Vagina (tissue), 2 donors: ENCODE results near the gene ACTL6B. TPM values are rescaled to one million over a fixed set of nuclear protein-coding genes. Genes with fewer than 3 reads are reported as not detected.

ENCODE experiments used
- DNase-seq, 2 donors: peaks; one replicate each; pipeline ENCODE4 v3.0.0-alpha.2; 2017; ENCODE audit errors: extremely low spot score in 2 of 2
- H3K27ac ChIP-seq: fragments of 200-600 bp; sonication (generic); one replicate; pipeline ENCODE4 v1.5.1; 2019
- H3K27me3 ChIP-seq: fragments of 200-600 bp; sonication (generic); one replicate; pipeline ENCODE4 v1.5.1; 2019
- H3K36me3 ChIP-seq, 2 donors: fragments of 200-600 bp; sonication (generic); one replicate each; pipeline ENCODE4 v1.5.1; 2017 to 2019
- H3K4me1 ChIP-seq: fragments of 200-600 bp; sonication (generic); one replicate; pipeline ENCODE4 v1.5.1; 2019
- H3K4me3 ChIP-seq, 2 donors: fragments of 200-600 bp; sonication (generic); 1 replicate in 1 of 2; 2 replicates in 1 of 2; pipeline ENCODE4 v1.5.1; 2016 to 2019
- H3K9me3 ChIP-seq: fragments of 200-600 bp; sonication (generic); one replicate; pipeline ENCODE4 v1.5.1; 2019
- POLR2A ChIP-seq, 2 donors: fragments of 450-650 bp; IDR thresholded peaks; one replicate each; pipeline ENCODE4 v1.6.1; 2017; ENCODE audit warnings: antibody characterized with exemption in 2 of 2, mild to moderate bottlenecking in 2 of 2, moderate library complexity in 2 of 2
- POLR2AphosphoS5 ChIP-seq, 2 donors: sonication (generic); formaldehyde crosslinking; IDR thresholded peaks; one replicate each; pipeline ENCODE4 v1.9.0; 2017; ENCODE audit warnings: antibody characterized with exemption in 2 of 2, mild to moderate bottlenecking in 2 of 2, low read depth in 1 of 2; ENCODE audit not compliant: insufficient read depth in 1 of 2
- intact Hi-C: fragments of 100-400 bp; cut with DNase I; formaldehyde crosslinking; loops from one replicate; pipeline ENCODE4 v1.15.1; 2023
- total RNA-seq: library from RNA; depleted of rRNA; stranded (reverse); fragments of >200 nt; gene quantifications from one replicate; pipeline ENCODE4 v1.2.3, GENCODE V29; 2016
- TF ChIP-seq, protein P1 (sequence below), 3 experiments: fragments of 450-650 bp in 2 of 3; fragments of 200-600 bp in 1 of 3; sonication (generic) in 1 of 3; IDR thresholded peaks; one replicate each; pipeline ENCODE4 v1.5.1; 2017 to 2019; ENCODE audit warnings: antibody characterized with exemption in 3 of 3, mild to moderate bottlenecking in 2 of 3, moderate library complexity in 2 of 3

Gene ACTL6B
- total RNA-seq, 1 donor from 2014 or later, result 0.49 TPM

- no peaks in the 10 kb centered on the region for H3K9me3 ChIP-seq
- TF ChIP-seq POLR2A (IDR thresholded peaks at IDR 0.05), result no peak
- TF ChIP-seq, protein P1, sequence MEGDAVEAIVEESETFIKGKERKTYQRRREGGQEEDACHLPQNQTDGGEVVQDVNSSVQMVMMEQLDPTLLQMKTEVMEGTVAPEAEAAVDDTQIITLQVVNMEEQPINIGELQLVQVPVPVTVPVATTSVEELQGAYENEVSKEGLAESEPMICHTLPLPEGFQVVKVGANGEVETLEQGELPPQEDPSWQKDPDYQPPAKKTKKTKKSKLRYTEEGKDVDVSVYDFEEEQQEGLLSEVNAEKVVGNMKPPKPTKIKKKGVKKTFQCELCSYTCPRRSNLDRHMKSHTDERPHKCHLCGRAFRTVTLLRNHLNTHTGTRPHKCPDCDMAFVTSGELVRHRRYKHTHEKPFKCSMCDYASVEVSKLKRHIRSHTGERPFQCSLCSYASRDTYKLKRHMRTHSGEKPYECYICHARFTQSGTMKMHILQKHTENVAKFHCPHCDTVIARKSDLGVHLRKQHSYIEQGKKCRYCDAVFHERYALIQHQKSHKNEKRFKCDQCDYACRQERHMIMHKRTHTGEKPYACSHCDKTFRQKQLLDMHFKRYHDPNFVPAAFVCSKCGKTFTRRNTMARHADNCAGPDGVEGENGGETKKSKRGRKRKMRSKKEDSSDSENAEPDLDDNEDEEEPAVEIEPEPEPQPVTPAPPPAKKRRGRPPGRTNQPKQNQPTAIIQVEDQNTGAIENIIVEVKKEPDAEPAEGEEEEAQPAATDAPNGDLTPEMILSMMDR (IDR thresholded peaks at IDR 0.05), result peak in 1 of 3 experiments; percentile 5
- TF ChIP-seq POLR2AphosphoS5 (IDR thresholded peaks at IDR 0.05; ENCODE audit: insufficient read depth in 1 of 2, low read depth in 1 of 2), result no peak
- no peak for DNase-seq
- H3K36me3 ChIP-seq, result no peaks in the 10 kb centered on the region
- H3K27me3 ChIP-seq, result no peaks in the 10 kb centered on the region
- H3K4me1 ChIP-seq, result peaks cover 26% of the 10 kb centered on the region
- H3K27ac ChIP-seq, result peak overlapping the region; percentile 93
- intact Hi-C loops, result loop anchor here (5.0 kb wide), 2 partner anchors 74 to 89 kb away; partner anchors contain the start of gene GIGYF1
- peak overlapping the region; percentile 74 to 86 for H3K4me3 ChIP-seq
These were observed 52.6 kb downstream of the ACTL6B start for GRCh38 chr7:100603726-100604027.

GRCh38 chr7:100602889-100603725 lies 53.1 kb downstream of the ACTL6B start:
- Histone ChIP-seq H3K27ac (peak overlapping the region; percentile 93), H3K4me3 (peak overlapping the region; percentile 74 to 86)

DNA sequence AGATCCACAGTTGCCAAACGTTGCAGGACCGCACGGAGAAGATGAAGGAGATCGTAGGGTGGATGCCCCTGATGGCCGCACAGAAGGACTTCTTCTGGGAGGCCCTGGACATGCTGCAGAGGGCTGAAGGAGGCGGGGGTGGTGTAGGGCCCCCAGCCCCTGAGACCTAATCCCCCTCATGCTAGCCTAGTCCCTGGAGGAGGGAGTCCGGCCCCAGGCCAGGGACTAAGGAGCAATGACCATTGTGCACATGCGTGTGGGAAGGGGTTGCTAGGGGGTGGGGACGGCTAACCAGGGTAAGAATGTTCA lies 55.6 kb downstream of the ACTL6B start:
- Histone ChIP-seq H3K4me3 (no peak overlapping the region), H3K4me1 (peaks cover 26% of the 10 kb centered on the region), H3K36me3 (no peaks in the 10 kb centered on the region), H3K27ac (no peak overlapping the region), H3K27me3 (no peaks in the 10 kb centered on the region), H3K9me3 (no peaks in the 10 kb centered on the region)
- intact Hi-C loops, result loop anchor here (5.0 kb wide), 2 partner anchors 77 to 92 kb away; partner anchors contain the start of gene GIGYF1
- TF ChIP-seq POLR2A (IDR thresholded peaks at IDR 0.05) (no peak), POLR2AphosphoS5 (IDR thresholded peaks at IDR 0.05; ENCODE audit: insufficient read depth in 1 of 2, low read depth in 1 of 2) (no peak)
- TF ChIP-seq, protein P1 (IDR thresholded peaks at IDR 0.05), result no peak
- DNase-seq, result no peak

More at GRCh38 chr7:100602889-100603725, 53.1 kb downstream of the ACTL6B start:
- TF ChIP-seq, protein P1 (IDR thresholded peaks at IDR 0.05), result no peak
- TF ChIP-seq POLR2AphosphoS5 (IDR thresholded peaks at IDR 0.05; ENCODE audit: insufficient read depth in 1 of 2, low read depth in 1 of 2), result peak in 1 of 2 donors; percentile 58
- Histone ChIP-seq H3K36me3 (no peaks in the 10 kb centered on the region), H3K27me3 (no peaks in the 10 kb centered on the region), H3K4me1 (peaks cover 26% of the 10 kb centered on the region), H3K9me3 (no peaks in the 10 kb centered on the region)
- intact Hi-C loops, result loop anchor here (5.0 kb wide), 2 partner anchors 74 to 89 kb away; partner anchors contain the start of gene GIGYF1
- DNase-seq, result peak in 1 of 2 donors; percentile 96

- DNase-seq, result no peak
- Histone ChIP-seq H3K4me1 (peaks cover 20% of the 10 kb centered on the region), H3K9me3 (no peaks in the 10 kb centered on the region), H3K4me3 (no peak overlapping the region), H3K27me3 (no peaks in the 10 kb centered on the region), H3K27ac (no peak overlapping the region), H3K36me3 (no peaks in the 10 kb centered on the region)
- no peak for TF ChIP-seq POLR2A (IDR thresholded peaks at IDR 0.05)
- TF ChIP-seq POLR2AphosphoS5 (IDR thresholded peaks at IDR 0.05; ENCODE audit: insufficient read depth in 1 of 2, low read depth in 1 of 2), result no peak
- TF ChIP-seq, protein P1 (IDR thresholded peaks at IDR 0.05), result no peak
- intact Hi-C loops, result loop anchor here (5.0 kb wide), 2 partner anchors 77 to 92 kb away; partner anchors contain the start of gene GIGYF1
These were observed 56.1 kb downstream of the ACTL6B start for GRCh38 chr7:100599911-100600729.
